ENCODE results near the gene BEX2.
A peak's percentile ranks its signal among the peaks of the same experiment; 100 is the strongest.
"Not testable (repeated sequence)": the region's sequence is repeated elsewhere in the genome, so short reads cannot be mapped to it uniquely, and the experiment has no call there.

BEX2 gene

GRCh38 chrX:103310555-103311398, at the start of gene BEX2:
BEX2 (minus strand) TSS chrX:103310990; CDS start chrX:103309976, 1,014 bp downstream.
- DNase-seq (ENCODE audit: low read depth in 2 of 2): peak; percentile 68 to 73

- no peak for DNase-seq (ENCODE audit: low read depth in 2 of 2)
Measured at GRCh38 chrX:103360092-103360491, 49.3 kb upstream of the BEX2 start.

DNA sequence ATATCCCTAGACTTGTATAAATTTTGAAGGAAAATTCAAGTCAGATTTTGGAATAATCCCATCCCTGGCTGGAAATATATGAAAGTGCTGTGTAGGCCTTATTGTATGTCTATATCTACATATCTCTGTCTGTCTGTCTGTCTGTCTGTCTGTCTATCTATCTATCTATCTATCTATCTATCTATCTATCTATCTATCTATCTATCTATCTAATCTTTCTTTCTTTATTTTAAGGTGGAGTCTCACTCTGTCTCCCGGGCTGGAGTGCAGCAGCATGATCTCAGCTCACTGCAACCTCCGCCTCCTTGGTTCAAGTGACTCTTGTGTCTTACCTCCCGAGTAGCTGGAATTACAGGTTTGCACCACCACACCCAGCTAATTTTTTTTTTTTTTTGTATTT, 48.8 kb upstream of the BEX2 start:
- DNase-seq (ENCODE audit: low read depth in 2 of 2): not testable (repeated sequence)

DNA sequence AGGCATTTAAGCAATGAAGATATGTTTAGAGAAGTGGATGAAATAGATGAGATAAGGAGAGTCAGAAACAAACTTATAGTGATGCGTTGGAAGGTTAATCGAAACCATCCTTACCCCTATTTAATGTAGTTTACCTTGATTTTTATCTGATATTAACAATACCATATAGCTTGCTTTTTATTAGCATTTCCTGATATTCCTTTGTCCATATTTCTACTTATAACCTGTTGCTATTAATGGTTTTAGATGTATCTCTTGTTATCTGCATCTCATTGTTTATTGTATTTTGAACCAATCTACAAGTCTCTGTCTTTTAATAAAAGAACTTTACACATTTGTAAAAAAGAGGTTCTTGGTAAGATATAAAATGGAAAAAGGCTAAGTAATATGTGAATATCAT, 47.1 kb upstream of the BEX2 start:
- DNase-seq (ENCODE audit: low read depth in 2 of 2): no peak

GRCh38 chrX:103356858-103357257, 46.1 kb upstream of the BEX2 start:
- no peak for DNase-seq (ENCODE audit: low read depth in 2 of 2)

- DNase-seq (ENCODE audit: low read depth in 2 of 2): no peak
Measured at GRCh38 chrX:103356130-103356798, 45.5 kb upstream of the BEX2 start, which contains the start of gene TCEAL9. TCEAL9 (plus strand) TSS chrX:103356506; CDS start chrX:103357685, 1,179 bp downstream.

DNA sequence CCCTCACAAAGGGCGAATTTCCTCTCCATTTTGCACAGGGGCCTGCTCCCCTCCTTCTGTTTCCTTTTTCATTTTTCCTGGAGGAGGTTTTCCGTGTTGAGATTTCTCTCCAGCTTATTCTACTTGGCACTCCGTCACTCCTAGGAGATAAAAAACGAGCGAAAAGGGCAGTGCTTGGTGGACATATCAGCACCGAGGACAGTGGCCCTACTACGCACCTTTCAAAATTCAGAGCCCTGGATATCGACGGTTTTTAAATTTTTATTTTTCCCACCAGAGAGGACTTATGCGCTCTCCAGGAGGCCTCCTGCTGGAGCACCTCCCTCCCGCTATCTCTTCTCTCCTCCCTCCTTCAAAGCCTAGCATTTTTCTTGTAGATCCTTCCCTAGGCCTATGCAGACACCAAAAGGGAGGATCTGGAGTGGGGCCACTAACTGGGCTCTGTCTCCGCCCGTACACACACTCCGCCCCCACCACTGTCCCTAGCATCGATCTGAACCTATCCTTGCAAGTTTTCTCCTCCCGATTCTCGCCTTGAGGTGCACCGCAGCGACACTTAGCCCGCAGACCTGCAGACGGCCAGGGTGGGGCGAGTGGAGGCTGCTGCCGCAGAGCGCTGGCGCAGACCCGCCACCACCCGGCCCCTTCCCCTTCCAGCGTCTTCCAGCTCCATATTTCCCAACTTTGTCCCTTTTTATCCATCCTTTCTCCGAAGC, 37.0 kb upstream of the BEX2 start:
- no peak for DNase-seq (ENCODE audit: low read depth in 2 of 2)

DNA sequence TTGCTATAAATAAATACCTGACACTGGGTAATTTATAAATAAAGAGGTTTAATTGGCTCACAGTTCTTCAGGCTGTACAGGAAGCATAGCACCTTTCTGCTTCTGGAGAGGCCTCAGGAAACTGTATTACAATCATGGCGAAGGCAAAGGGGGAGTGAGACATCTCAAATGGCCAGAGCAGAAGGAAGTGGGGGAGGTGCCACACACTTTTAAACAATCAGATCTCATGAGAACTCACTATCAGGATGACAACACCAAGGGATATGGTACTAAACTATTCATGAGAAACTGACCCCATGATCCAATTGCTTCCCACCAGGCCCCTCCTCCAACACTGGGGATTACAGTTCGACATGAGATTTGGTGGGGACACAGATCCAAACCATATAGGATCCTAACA, 33.8 kb upstream of the BEX2 start:
- no peak for DNase-seq (ENCODE audit: low read depth in 2 of 2)

DNA sequence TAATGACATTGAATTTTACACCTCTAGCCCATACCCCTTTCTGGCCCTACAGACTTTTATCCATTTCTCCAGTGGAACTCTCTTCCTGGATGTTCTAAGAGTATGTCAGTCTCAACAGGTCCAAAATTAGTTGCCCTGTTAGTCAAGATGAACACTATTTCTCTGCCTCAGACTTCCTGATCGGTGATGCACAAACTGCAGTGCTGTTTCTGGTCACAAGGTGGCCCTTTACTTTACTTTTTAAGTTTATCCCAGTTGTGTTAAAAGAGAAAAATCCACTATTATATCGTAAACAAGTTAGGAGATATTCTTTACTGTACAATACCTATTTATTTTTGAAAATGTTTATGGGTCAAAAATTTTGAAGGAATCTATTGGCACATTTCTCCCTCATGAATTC, 32.3 kb upstream of the BEX2 start:
- peak in 1 of 2 donors; percentile 10 for DNase-seq (ENCODE audit: low read depth in 2 of 2)

GRCh38 chrX:103338663-103339062, 27.9 kb upstream of the BEX2 start:
- no peak for DNase-seq (ENCODE audit: low read depth in 2 of 2)

DNA sequence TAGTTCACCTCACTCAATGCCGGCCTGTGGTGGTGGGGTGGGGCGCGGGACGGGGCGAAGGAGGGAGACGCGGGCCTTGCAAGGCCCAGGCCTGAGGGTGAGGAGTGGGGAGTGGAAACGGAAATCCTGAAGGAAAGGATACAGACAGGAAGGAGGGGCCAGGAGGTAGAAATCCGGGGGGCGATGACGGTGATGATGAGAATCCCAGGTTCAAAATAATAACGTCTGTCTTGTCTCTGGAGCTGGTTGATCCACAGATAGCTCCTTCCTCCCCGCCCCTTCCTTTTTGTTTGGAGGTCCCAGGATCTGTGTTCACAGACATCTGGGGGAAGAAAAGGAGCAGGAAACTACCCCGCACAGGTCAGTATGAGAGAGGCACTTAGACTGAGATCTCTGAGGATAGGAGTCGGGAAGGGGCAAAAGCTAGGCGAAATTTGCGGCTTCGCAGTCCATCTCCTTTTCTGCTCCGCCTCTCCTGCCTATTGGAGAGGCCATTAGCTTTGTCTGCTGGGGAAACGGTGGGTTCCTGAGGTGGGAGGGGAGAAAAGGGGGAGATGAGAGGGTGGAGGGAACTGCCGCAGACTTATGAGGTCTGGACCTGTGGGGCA, 20.0 kb upstream of the BEX2 start:
- no peak for DNase-seq (ENCODE audit: low read depth in 2 of 2)

DNA sequence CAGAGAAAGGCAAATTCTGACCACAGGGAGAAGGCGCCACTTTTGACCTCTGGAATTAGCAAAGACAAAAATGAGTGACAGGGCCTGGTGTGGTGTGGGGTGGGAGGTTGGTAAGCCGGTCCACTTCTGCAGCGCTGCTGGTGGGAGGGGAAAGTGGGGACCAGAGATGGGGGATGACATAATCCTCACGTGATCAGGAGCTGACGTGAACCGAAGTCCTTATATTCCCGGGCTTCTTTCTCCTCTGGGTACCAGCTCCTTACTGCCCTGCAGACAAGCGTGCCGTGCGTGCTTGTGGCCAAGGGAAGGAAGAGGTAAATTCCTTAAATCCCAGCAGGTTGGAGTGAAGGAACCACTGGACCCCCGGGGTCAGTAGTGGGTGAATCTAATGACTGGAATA, 19.2 kb upstream of the BEX2 start, which contains the start of gene TCEAL7:
TCEAL7 (plus strand) TSS at position 249 of the 400 bp plus-strand sequence. CDS start 1,165 bp downstream, outside the sequence.
- DNase-seq (ENCODE audit: low read depth in 2 of 2): no peak

DNA sequence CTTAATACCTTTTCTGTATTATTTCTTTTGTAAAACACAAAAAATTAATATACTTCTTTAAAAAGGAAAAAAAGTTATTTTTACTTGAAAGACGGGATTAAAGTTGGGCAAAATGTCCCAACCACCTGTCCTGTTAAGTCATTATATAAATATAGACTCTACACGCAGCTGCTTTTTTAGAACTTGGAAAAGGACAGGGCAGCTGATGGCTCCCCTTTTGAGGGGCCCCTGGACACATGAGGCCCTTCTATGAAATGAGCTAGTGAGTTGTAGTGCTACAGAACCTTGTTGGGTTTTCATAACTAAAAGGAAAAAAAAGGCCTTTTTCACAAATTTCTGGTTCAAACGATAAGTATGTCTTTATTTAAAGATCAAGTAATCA, 600 bp upstream of the BEX2 start:
- no peak for DNase-seq (ENCODE audit: low read depth in 2 of 2)

DNA sequence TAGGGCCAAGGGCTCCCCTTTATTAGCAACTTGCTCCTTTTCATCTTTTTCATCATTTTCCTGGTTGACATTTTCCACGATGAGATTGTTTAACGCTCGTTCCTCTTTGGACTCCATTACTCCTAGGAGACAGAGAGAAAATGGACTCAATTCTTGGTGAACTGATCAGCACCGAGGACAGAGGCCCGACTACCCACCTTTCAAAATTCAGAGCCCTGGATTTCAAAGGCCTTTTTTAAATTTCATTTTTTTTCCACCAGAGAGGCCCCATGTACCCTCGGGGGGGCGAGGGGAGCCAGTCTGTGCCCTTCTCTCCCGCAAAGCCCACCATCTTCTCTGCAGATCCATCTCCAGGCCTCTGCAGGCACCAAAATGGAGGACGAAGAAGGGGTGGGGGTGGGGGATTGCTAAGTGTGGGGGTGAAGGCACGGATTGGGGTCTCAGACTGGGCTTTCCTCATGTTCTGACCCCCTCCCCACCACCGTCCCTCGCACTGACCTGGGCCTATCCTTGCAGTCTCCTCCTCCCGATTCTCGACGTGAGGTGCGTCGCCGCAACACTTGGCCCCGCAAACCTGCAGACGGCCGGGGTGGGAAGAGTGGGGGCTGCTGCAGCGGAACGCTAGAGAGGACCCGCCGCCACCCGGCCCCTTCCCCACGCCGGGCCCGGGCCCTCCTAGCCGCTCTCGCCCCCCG, 783 bp downstream of the BEX2 start:
- no peak for DNase-seq (ENCODE audit: low read depth in 2 of 2)

DNA sequence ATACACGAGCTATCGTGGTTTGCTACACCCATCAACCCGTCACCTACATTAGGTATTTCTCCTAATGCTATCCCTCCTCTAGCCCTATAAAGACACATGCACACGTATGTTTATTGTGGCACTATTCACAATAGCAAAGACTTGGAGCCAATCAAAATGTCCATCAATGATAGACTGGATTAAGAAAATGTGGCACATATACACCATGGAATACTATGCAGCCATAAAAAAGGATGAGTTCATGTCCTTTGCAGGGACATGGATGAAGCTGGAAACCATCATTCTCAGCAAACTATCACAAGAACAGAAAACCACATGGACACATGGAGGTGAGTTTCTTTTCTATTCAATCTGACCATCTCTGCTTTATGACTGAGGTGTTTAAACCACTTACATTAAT, 5.1 kb downstream of the BEX2 start:
- DNase-seq (ENCODE audit: low read depth in 2 of 2): not testable (repeated sequence)

DNA sequence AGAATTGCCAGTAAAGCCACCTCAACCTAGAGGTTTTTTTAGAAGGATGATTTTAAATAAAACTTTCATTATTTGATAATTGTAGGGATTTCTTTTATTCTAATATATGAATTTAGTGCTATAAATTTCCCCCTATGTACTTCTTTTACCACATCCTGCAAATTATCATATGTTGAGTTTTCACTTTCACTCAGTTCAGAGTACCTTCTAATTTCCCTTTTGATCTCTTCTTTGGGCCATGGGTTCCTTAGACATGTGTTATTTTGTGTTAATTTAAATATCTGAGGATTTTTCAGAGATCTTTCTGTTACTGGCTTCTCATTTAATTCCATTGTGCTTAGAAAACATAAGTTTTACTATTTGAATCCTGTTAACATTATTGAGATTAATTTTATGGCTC, 6.1 kb downstream of the BEX2 start:
- DNase-seq (ENCODE audit: low read depth in 2 of 2): no peak

DNA sequence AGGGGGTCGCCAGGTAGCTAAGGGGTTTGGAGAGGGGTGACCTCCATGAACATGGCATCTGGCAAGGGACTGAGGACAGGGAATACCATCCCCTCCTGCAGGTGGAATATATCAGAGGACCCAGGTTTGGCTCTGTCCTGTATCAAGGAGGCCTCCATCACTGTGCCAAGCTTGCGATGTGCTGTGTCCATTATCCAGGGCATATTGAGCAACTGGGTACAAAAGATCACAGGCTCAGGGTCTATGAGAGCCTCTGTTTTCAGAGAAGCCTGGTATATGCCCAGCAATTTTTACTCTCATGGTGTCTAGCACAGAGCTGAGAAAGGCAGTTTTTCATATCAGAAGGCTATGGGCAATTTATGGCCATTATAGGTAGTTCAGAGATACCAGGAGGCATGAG, 17.7 kb downstream of the BEX2 start:
- DNase-seq (ENCODE audit: low read depth in 2 of 2): no peak

DNA sequence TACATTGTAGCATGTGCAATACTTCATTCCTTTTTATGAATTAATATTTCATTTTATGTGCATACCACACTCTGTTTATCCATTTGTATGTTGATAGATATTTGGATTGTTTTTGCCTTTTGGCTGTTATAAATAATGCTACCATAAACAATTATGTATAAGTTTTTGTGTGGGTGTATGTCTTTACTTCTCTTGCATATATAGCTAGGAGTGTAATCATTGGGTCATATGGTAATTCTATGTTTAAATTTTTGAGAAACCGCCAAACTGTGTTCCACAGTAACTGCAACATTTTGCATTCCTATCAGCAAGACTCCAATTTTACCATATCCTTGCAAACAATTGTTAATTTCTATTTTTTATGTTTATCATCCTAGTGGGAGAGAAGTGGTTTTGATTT, 31.2 kb downstream of the BEX2 start:
- no peak for DNase-seq (ENCODE audit: low read depth in 2 of 2)

DNA sequence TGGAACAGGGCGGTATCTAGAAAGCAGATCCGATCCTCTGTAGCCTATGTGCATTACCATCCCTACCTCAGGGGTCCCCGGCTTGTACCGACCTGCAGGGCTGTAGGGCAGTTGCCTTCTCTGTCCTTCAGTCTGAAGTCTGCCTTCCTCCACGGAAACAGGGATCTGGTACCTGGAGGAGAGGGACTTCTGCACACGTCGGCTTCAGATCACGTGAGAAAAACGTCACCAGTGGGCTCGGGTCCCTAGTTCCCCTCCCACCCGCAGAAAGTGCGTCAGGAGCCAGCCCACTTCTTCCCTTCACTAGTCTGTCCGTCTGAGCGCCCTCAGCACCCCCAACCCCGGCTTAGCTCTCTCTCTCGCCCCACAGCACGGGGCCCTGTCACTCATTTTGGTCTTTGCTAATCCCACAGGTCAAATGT, 34.2 kb downstream of the BEX2 start, which contains the start of gene TCEAL5:
TCEAL5 (minus strand) TSS at position 170 of the 422 bp plus-strand sequence. CDS start 2,187 bp downstream, outside the sequence.
- no peak for DNase-seq (ENCODE audit: low read depth in 2 of 2)

DNA sequence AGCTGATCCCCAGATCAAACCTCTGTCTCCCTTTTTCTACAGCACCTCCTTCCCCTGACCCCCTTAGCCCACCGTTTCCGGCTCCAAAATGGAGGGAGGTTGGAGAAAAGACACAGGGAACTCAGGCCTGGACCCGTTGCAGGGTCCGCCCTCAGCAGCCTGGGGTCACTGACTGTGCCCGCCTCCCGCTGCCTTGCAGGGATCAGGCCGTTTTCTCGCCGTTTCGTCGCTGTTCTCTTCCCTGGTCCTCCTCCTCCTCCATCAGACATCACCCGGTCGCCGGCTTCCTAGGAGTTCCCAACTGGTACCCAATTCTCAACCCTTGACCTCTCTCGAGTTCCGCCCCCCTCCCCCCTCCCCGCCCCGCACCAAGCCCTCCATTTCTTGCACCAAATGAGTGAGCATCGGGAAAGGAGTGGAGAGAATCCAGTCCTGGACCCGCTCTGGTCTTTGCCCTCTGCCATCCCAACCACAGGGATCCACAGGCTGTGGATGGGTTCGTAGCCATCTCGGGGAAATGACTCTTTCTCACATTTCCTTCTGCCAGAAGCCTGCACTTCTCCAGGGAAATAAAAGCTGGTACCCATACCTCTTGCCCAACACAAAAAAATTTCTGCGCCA, 34.7 kb downstream of the BEX2 start:
- no peak for DNase-seq (ENCODE audit: low read depth in 2 of 2)

DNA sequence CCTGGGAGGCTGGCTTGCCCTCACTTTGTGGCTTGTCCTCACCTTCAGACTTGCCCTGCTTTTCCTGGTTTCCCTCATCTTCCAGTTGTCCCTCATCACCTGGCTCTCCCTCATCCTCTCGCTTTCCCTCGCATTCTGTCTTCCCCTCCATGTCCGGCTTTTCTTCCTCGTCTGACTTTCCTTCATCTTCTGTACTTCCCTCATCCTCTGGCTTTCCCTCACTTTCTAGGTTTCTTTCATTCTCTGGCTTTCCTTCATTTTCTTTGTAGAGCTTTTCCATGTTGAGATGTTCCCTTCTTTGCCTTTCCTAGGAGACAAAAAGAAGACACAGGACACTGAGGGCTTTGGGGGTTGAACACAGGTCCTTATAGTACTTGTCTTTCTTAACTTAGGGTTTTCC, 36.5 kb downstream of the BEX2 start:
- DNase-seq (ENCODE audit: low read depth in 2 of 2): no peak

Data from activated CD4-positive, alpha-beta T cell treated with anti-CD3 and anti-CD28 coated beads for 24 hours (primary cell).